Prostate gland (tissue), 2 donors: ENCODE results near the gene JUNB.

Source experiments
- CTCF ChIP-seq, 4 experiments: fragments of 200-600 bp in 2 of 4; fragments of 450-650 bp in 2 of 4; sonication (generic) in 2 of 4; IDR thresholded peaks; 1 replicate in 3 of 4; 2 replicates in 1 of 4; pipeline ENCODE4 v1.5.1; 2016 to 2019; ENCODE audit warnings: antibody characterized with exemption in 4 of 4, mild to moderate bottlenecking in 2 of 4, moderate library complexity in 2 of 4
- POLR2A ChIP-seq: fragments of 450-650 bp; IDR thresholded peaks from one replicate; pipeline ENCODE4 v1.6.1; 2016; ENCODE audit warnings: antibody characterized with exemption, mild to moderate bottlenecking

- TF ChIP-seq CTCF (IDR thresholded peaks at IDR 0.05), result no peak
- no peak for TF ChIP-seq POLR2A
Measured at GRCh38 chr19:12754465-12755196, 36.7 kb upstream of the JUNB start.
